Suppressor macrophage treated with lipopolysaccharide for 4 hours (primary cell): ENCODE results near the gene HMGXB4.

ENCODE experiments used
- DNase-seq: peaks from one replicate; pipeline ENCODE4 v3.0.0-alpha.2; 2020

The HMGXB4 gene

DNA sequence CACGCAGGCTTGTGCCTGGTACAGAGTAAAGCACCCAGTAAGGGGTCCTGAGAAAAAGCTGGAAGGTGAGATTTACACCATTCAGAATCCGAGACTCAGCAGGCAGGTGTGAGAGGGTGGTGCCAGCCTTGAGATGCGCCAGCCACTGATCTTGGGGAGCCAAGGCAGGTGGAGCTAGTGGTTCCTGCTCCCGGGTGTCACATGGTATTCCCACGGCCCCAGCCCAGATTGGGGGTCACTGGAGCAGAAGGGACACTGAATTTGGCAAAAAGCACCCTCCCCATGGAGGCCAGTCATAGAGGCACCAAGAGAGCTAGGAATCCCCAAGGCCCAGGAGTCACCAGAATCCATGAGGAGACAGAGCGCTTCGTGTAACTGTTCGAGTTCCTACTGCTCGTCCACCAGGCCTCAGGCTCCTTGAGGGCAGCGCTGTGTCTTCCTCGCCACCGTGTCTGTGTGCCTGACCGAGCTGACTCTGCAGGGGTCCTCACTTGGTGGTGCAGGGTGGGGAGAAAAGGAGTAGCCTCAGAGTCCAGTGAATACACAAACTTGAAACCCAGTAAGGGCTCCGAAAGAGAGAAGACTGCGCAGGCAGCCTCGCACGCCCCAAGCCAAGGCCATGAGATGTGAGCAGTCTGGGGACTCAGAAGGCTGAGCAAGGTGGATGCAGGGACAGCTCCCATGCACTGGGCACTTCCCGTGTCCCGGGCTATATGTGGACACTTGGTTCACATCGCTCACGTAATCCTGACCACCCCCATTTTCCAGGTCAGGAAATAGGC, 70.6 kb downstream of the HMGXB4 start:
- DNase-seq = no peak

DNA sequence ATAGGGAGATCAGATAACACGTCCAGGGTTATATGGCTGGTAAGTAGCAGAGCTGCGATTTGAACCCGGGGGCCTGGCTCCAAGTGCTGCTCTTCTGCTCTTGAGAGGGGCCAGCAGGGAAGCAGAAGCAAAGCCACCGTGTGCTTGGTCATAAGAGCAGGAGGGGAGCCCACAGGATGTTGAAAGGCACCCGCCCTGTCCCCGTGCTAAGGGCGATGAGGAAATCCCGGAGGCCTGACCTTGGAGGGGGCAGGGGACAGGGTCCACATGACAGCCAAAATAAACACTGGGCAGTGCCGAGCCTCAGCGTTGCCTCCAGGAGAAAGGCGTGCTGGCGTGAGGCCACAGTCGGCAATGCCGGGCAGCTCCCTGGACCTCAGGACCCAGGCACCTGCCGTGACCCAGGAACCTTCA, 71.2 kb downstream of the HMGXB4 start:
- DNase-seq = peak; percentile 82

DNA sequence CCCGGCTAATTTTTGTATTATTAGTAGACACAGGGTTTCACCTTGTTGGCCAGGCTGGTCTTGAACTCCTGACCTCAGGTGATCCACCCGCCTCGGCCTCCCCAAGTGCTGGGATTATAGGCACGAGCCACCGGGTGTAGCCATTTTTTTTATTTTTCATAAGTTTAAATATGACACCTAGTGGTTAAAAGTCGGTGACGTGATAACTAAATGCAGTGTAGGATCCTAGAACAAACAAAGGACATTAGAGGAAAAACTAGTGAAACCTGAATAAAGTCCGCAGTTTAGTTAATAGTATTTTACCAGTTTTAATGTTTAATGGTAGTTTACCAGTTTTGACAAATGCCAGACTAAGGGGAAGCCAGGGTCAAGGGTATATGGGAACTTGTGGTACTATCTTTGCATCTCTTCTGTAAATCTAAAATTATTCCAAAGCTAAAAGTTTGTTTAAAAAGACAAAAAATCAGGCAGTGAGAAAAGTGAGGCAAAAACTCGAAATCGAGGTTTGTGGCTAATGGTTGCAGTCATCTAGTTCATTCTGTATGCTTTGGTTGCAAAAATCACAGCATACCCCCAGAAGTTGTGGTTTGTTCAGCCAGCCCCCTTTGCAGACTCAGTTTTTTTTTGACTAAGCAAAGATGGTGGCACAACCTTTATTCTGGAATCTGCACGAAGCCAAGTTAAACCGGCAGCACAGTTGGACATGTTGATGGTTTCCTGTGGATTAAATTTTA, 72.0 kb downstream of the HMGXB4 start:
- no peak for DNase-seq

DNA sequence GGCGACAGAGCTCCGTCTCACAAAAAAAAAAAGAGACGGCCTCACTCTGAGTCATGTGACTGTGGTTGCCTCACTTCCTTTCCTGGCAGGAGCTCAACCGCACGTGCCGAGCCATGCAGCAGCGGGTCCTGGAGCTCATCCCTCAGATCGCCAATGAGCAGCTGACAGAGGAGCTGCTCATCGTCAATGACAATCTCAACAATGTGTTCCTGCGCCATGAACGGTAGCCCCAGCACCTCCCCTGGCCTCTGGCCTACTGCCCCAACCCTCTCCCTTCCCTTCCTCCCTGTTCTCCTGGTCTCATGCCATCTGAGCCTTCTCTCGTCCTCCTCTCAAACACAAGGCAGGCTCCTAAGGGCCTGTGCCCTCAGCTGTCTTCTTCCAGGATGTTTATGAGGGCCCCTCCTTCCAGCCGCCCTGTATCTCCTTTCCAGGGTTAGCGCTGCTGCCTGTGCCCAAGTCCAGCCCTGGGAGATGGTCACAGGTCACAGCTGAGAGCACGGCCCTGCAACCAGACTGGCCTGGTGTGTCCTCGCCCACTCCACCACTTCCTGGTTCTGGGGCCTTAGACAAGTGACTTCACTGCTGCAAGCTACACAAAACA, 73.1 kb downstream of the HMGXB4 start:
- DNase-seq = peak; percentile 94

DNA sequence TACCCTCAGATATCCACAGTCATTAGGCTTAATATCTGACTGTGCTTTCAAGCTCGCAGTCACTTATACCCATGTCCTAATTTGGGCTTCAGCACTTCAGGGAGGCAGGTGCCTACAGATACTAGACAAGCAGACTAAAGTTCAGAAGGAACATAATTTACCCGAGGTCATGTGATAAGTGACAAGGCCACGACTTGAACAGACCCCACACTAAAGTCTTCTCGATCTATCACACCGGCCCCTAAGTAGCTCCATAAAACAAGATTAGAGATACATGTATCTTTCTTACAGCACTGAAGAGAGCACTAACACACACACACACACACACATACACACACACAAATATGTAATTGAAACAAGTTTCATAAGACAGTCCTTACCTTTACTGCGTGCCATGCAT, 75.0 kb downstream of the HMGXB4 start:
- no peak for DNase-seq

DNA sequence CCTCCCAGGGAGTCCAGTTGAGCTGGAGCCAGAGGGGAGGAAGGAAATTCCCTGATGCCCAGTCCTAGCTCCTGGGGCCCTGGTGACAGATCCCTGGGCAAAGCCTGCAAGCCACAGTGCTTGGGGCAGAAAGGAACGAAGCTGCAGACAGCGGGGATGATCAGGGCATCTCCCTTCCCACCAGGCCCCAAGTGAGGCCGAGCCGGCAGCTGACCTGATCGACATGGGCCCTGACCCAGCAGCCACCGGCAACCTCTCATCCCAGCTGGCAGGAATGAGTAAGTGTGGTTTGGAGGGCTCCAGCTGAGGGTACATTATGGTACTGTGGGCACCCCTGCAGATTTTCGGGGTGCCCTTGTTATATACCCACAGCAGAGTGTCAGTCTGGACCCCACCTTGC, 75.9 kb downstream of the HMGXB4 start:
- DNase-seq = no peak

DNA sequence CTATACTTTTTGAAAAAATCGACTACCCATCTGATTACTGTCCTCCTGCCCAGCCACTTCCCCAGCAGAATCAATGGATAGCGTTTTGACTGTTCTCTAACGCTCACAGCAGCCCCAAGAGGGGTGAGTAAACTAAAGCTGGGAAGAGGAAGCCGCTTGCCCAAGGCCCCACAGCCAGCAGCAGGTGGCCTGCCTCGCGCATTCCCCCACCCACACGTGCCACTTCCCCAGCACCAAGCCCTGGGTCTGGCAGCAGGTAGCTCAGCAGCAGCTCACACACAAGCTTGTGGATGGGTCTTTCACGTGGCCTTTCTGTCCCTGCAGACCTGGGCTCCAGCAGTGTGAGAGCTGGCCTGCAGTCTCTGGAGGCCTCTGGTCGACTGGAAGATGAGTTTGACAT, 76.7 kb downstream of the HMGXB4 start:
- peak; percentile 50 for DNase-seq

DNA sequence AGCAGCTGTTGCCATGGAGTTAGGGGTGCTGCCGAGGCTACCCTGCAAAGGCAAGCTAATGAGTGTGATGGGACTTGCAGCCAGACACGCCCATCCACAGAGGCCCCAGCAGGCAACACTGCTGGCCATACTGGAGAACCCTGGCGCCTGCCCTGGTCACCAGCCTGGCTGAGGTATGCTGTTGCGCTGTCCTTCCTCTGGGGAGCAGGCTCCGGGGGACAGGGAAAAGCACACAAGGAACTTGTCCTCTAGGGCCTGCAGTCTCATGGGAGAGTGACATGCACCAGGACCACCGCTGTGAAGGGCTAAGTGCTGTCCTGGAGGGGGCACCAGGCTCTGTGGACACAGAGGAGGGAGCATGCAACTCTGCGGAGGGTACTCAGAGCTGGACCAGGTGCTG, 78.2 kb downstream of the HMGXB4 start:
- no peak for DNase-seq

DNA sequence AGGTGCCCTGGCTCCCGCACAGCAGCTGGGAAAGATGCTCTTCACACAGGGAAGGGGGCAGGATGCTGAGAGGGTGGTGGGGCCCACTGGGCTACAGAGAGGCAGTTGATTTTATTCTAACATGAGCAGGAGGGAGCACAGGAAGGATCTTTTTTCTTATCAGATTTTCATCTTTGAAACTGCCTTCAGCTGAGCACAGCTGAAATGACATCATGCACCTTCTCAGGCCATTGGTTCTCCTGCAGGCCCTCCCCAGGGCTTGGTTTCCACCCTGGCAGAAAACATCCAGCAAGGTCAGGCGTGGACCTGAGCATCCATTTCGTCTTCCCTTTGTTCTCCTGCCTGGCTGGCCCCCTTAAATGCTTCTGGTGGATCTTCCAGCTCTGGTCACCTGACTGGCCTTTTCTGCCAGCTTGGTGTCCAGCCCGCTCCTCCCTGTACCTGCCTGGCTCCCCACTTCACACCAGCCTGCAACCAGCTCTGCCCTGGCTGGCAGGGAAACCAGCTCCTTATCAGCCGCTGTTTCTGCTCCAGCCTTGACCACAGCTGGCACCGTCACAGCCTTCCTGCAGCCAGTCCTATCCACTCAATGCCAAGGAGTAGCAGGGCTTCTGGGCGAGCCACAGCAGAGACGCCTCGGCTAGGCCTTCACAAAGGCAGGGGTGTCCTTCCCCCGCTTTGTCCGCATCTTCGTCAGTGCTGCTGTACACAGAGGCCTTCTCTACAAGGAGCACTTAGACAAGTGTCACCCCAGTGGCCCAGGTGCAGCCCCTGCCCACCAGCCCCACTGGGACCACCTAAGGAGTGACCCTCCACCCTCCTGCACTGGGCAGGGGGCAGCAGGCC, 78.9 kb downstream of the HMGXB4 start:
- DNase-seq = no peak

DNA sequence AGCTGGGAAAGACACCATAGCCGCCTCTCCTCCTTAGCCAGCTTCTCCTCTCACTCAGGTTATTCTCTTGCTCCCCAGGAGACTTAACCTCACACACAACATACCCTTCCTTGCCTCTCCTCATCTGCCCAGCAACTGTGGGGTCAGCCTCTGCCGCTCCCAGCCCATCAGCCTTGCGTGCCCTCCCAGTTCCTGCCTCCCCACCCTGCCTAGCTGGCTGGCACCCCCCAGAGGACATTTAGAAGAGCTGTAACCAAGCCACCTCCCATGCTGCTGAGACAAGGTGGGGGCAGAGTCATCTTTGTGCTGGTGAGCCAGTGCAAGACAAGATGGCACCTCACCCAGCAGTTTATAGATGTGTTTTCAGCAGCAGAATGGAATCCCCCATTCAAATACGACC, 80.6 kb downstream of the HMGXB4 start:
- DNase-seq = no peak

DNA sequence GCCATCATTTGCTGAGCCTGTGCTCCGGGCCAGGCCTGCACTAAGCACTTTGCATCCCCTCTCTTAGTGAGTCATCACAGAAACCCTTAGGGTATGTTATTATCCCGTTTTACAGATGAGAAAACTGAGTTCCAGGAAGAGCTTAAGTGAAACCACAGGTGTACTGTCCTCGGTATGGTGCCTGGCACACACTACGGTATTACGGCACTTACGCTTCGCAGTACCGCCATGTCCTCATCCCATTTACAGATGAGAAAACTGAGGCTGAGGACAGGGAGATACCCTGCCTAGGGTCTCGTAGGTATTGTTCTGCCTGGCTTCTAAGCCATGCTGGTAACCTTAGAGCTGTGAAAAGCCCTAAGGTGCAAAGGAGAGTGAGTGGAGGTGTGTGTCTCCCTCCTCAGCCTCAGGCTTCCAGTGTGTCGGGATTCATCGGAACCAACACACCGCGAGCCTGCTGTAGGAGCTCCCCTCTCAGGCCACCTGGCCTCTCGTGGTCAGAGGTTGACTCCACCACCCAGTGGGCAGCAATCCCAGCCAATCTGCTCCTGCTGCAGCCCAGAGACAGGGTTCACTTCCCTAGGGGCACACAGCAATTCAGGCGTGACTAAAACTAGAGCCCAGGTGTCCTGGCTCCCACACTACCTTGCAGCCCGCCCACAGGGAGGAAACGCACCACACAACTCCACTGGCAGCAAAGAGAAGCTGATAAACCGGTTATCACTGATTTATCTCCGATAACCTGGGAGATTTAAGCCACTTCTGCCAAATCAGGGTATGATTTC, 84.0 kb downstream of the HMGXB4 start:
- DNase-seq = no peak

DNA sequence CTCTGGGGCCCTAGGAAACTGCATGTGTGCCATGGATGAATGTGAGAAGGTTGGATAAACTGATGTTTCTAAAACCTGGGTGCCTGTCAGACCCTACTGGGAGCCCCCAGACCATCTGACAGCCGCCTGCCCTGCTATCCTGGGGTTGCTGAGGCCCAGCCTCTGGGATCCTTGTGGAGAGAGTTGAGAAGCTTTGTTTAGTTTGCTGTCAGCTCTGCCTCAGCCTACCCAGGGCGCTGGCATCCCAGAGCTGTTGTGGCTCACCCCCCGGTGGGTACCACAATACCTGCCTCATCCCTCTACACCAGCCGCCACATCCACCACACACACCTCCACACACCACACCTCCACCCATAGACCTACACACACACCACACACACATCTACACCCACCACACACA, 85.1 kb downstream of the HMGXB4 start:
- no peak for DNase-seq

DNA sequence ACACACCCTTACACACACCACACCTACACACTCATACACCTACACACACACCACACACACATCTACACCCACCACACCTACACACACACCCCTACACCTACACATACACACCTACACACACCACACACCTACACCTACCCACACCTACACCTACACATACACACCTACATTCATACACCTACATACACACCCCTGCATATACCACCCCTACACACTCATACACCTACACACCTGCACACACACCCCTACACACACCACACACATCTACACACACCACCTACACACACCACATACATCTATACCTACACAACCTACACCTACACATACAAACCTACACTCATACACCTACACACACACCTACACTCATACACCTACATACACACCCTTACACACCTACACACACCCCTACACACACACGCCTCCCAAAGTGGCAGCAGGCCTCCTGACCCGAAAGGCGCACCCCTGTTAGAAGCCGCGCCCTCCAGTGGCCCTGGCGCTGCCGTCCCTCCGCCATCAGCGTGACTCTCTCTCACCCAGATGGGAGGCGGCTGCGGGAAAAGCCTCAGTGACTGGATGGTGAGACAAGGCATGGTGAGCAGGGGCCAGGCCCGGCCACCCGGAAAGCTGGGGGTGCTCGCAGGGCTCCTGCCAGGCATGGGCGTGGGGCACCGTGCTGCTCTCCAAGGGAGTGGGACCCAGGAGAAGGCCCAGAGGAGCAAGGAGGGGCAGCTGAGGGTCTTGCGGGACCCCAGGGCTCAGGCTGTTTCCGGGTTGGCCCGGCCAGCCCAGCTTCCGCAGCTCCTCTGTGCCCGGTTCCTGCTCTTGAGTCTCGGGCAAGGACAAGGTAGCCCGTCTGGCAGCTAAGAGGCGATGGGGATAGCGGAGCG, 86.6 kb downstream of the HMGXB4 start:
- DNase-seq = no peak

DNA sequence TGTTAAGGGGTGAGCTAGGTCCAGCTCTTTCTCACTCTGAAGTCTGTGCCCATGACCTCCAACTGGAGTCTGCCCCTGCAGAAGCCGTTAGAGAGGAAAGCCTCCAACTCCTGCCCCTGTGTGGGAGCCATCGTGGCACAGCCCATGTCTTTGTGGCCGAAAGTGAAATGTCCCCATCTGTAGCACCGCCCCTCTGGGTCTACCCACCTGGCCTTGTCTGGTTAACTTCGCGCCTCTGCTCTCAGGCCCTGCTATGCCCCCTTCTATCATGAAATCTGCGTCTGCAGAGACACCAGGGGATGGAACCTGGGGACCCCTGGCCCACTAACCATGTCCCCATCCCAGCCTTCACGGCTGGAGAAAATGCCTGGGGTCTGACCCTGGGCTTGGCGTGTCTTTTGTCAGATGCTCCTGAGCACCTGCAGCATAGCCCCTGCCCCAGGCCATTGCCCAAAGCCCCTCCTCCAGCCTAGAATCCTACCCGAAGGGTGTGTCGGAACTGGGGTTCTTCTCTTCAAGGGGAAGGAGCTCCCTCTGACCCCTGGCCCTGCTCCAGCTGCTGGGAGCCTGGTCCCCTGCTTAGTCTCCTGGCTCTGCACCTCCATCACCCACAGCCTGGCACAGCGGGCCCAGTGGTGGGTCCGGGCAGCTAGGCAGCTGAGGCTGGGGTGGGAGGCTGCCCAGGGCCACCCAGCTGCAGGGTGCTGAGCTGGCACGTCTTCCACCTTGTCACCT, 87.8 kb downstream of the HMGXB4 start:
- no peak for DNase-seq
